Astrocyte (in vitro differentiated cells and primary cell): ENCODE data around the gene RPP38. TPM values are rescaled to one million over a fixed set of nuclear protein-coding genes. Genes with fewer than 3 reads are reported as not detected.

Experiments
- total RNA-seq: library from RNA; stranded (reverse); gene quantifications from 2 replicates; pipeline ENCODE4 v1.2.1, GENCODE V29; 2021

Gene RPP38
- total RNA-seq, 1 donor from 2014 or later = 17.6 TPM

Other genes with a start within 250 kb of the RPP38 start
- 10.6 and 13.8 TPM in 2 replicates for gene SUV39H2, start 218.5 kb upstream of the RPP38 start, total RNA-seq
- 8.5 and 10.1 TPM in 2 replicates for gene DCLRE1C, start 143.3 kb upstream of the RPP38 start, total RNA-seq
- gene MEIG1, start 138.0 kb upstream of the RPP38 start, total RNA-seq = 0.43 and 0.53 TPM in 2 replicates
- not detected in 2 replicates for gene OLAH, start 53.4 kb upstream of the RPP38 start, total RNA-seq
- 0.36 and 0.79 TPM in 2 replicates for gene ACBD7, start 8.6 kb upstream of the RPP38 start, total RNA-seq
- 20.9 and 22.1 TPM in 2 replicates for gene NMT2, start 71.3 kb downstream of the RPP38 start, total RNA-seq